ENCODE results near the gene SBK2. TPM values are rescaled to one million over a fixed set of nuclear protein-coding genes. Genes with fewer than 3 reads are reported as not detected.

The SBK2 gene
- total and polyA plus RNA-seq, 9 of the 15 experiments (the other 6 are each of a cell fraction or from before 2014, with no cell fraction given): not detected

DNA sequence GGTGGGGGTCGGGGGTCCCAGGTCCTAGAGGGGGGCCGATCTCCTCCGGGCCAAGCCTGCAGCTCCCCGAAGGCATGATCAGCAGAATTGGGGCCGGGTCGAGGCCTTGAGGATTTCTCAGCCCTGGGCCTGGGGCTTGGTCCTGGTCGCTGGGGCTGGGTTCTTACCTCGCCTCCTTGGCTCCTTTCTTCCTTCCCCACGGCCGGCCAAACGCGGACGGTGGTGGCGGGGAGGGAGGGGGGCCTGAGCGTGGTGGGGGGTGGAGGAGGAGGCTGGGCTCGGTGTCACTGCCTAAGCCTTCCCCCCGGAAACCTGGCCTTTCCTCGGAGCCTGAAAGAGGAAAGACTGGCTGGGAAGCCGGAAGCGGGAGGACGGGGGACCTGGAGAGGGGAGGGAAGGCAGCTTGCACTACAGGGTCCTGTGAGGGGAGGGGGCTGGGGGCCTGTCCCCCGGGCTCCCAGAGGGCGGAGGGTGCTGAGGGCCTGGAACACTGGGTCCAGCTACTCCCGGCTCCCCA lies 43.8 kb upstream of the SBK2 start, which contains the start of gene ZNF579 (continued):
- TF ChIP-seq ZNF644 (tag; IDR thresholded peaks at IDR 0.05; ENCODE audit: low read depth) (no peak), MBD2 (IDR thresholded peaks at IDR 0.05; ENCODE audit: borderline replicate concordance, low read depth) (peak; percentile 36; the same call in 1 of the 2 replicates), BCOR (IDR thresholded peaks at IDR 0.05) (no peak), TEAD2 (tag; IDR thresholded peaks at IDR 0.05) (no peak), FOSL1 (tag; conservative IDR thresholded peaks at IDR 0.05) (0 out of 2 replicates have a peak, but pooled peaks have one; percentile 17), ZNF274 (IDR thresholded peaks at IDR 0.05; ENCODE audit: borderline replicate concordance, low read depth, low read length) (no peak), ZNF830 (CRISPR knock-in tag; IDR thresholded peaks at IDR 0.05) (no peak), FOS (IDR thresholded peaks at IDR 0.05; ENCODE audit: extremely low read depth, insufficient read length) (no peak), SOX6 (IDR thresholded peaks at IDR 0.05) (no peak), TAL1 (IDR thresholded peaks at IDR 0.05) (no peak)
- TF ChIP-seq, protein P1, sequence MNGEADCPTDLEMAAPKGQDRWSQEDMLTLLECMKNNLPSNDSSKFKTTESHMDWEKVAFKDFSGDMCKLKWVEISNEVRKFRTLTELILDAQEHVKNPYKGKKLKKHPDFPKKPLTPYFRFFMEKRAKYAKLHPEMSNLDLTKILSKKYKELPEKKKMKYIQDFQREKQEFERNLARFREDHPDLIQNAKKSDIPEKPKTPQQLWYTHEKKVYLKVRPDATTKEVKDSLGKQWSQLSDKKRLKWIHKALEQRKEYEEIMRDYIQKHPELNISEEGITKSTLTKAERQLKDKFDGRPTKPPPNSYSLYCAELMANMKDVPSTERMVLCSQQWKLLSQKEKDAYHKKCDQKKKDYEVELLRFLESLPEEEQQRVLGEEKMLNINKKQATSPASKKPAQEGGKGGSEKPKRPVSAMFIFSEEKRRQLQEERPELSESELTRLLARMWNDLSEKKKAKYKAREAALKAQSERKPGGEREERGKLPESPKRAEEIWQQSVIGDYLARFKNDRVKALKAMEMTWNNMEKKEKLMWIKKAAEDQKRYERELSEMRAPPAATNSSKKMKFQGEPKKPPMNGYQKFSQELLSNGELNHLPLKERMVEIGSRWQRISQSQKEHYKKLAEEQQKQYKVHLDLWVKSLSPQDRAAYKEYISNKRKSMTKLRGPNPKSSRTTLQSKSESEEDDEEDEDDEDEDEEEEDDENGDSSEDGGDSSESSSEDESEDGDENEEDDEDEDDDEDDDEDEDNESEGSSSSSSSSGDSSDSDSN (IDR thresholded peaks at IDR 0.05; ENCODE audit: borderline replicate concordance in 1 of 2, low read depth in 2 of 2, low read length in 2 of 2): peak; percentile 96 to 99
- TF ChIP-seq, protein P2, sequence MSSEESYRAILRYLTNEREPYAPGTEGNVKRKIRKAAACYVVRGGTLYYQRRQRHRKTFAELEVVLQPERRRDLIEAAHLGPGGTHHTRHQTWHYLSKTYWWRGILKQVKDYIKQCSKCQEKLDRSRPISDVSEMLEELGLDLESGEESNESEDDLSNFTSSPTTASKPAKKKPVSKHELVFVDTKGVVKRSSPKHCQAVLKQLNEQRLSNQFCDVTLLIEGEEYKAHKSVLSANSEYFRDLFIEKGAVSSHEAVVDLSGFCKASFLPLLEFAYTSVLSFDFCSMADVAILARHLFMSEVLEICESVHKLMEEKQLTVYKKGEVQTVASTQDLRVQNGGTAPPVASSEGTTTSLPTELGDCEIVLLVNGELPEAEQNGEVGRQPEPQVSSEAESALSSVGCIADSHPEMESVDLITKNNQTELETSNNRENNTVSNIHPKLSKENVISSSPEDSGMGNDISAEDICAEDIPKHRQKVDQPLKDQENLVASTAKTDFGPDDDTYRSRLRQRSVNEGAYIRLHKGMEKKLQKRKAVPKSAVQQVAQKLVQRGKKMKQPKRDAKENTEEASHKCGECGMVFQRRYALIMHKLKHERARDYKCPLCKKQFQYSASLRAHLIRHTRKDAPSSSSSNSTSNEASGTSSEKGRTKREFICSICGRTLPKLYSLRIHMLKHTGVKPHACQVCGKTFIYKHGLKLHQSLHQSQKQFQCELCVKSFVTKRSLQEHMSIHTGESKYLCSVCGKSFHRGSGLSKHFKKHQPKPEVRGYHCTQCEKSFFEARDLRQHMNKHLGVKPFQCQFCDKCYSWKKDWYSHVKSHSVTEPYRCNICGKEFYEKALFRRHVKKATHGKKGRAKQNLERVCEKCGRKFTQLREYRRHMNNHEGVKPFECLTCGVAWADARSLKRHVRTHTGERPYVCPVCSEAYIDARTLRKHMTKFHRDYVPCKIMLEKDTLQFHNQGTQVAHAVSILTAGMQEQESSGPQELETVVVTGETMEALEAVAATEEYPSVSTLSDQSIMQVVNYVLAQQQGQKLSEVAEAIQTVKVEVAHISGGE (CRISPR knock-in tag; IDR thresholded peaks at IDR 0.05): peak; percentile 93 to 100 (median 98)
- TF ChIP-seq, protein P3, sequence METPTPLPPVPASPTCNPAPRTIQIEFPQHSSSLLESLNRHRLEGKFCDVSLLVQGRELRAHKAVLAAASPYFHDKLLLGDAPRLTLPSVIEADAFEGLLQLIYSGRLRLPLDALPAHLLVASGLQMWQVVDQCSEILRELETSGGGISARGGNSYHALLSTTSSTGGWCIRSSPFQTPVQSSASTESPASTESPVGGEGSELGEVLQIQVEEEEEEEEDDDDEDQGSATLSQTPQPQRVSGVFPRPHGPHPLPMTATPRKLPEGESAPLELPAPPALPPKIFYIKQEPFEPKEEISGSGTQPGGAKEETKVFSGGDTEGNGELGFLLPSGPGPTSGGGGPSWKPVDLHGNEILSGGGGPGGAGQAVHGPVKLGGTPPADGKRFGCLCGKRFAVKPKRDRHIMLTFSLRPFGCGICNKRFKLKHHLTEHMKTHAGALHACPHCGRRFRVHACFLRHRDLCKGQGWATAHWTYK (CRISPR knock-in tag; IDR thresholded peaks at IDR 0.05): no peak
- TF ChIP-seq, protein P4, sequence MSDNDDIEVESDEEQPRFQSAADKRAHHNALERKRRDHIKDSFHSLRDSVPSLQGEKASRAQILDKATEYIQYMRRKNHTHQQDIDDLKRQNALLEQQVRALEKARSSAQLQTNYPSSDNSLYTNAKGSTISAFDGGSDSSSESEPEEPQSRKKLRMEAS (CRISPR knock-in tag; IDR thresholded peaks at IDR 0.05): no peak
- TF ChIP-seq, protein P5, sequence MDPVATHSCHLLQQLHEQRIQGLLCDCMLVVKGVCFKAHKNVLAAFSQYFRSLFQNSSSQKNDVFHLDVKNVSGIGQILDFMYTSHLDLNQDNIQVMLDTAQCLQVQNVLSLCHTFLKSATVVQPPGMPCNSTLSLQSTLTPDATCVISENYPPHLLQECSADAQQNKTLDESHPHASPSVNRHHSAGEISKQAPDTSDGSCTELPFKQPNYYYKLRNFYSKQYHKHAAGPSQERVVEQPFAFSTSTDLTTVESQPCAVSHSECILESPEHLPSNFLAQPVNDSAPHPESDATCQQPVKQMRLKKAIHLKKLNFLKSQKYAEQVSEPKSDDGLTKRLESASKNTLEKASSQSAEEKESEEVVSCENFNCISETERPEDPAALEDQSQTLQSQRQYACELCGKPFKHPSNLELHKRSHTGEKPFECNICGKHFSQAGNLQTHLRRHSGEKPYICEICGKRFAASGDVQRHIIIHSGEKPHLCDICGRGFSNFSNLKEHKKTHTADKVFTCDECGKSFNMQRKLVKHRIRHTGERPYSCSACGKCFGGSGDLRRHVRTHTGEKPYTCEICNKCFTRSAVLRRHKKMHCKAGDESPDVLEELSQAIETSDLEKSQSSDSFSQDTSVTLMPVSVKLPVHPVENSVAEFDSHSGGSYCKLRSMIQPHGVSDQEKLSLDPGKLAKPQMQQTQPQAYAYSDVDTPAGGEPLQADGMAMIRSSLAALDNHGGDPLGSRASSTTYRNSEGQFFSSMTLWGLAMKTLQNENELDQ (CRISPR knock-in tag; IDR thresholded peaks at IDR 0.05; ENCODE audit: borderline replicate concordance): no peak
- TF ChIP-seq, protein P6, sequence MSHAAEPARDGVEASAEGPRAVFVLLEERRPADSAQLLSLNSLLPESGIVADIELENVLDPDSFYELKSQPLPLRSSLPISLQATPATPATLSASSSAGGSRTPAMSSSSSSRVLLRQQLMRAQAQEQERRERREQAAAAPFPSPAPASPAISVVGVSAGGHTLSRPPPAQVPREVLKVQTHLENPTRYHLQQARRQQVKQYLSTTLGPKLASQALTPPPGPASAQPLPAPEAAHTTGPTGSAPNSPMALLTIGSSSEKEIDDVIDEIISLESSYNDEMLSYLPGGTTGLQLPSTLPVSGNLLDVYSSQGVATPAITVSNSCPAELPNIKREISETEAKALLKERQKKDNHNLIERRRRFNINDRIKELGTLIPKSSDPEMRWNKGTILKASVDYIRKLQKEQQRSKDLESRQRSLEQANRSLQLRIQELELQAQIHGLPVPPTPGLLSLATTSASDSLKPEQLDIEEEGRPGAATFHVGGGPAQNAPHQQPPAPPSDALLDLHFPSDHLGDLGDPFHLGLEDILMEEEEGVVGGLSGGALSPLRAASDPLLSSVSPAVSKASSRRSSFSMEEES (CRISPR knock-in tag; IDR thresholded peaks at IDR 0.05): no peak
